ENCODE measurements around the gene PYM1. TPM values are rescaled to one million over a fixed set of nuclear protein-coding genes. Genes with fewer than 3 reads are reported as not detected.

The PYM1 gene
- total and polyA plus RNA-seq, 2 of the 4 experiments (the other 2 are of a cell fraction): 26.5 to 27.8 TPM

GRCh38 chr12:55926738-55927587 is 731 bp downstream of the PYM1 start (continued):
- TF ChIP-seq SMC3 (IDR thresholded peaks at IDR 0.05; ENCODE audit: low read depth, low read length) (peak; percentile 41), CEBPB (IDR thresholded peaks at IDR 0.05; ENCODE audit: low read depth, low read length) (no peak), MAFK (IDR thresholded peaks at IDR 0.05; ENCODE audit: low read depth, low read length) (no peak)

All from IMR-90 (cell line).